RKO (cell line): ENCODE results near the gene COL13A1.

Experiments used
- DNase-seq: peaks from one replicate; pipeline ENCODE4 v3.0.0-alpha.2; 2016; ENCODE audit warnings: low spot score

The COL13A1 gene

DNA sequence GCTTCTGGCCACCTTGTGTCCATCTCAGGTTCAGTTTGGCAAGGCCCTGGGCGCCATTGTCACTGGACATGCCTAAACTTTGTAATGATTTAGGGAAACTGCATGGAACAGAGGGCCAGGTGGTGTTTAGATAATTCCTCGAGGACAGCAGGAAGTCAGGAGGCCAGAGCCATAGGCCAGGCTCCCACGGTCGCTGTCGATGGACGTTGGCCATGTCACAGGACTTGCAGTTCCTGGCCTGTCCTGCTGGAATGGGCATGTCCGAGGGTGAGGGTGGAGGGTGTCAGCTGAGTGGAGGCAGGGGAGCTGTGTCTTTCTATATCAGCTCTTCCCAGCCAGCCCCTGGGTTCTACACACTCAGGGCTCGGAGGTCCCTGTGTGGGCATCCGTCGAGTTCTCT lies 143.1 kb downstream of the COL13A1 start:
- no peak for DNase-seq

DNA sequence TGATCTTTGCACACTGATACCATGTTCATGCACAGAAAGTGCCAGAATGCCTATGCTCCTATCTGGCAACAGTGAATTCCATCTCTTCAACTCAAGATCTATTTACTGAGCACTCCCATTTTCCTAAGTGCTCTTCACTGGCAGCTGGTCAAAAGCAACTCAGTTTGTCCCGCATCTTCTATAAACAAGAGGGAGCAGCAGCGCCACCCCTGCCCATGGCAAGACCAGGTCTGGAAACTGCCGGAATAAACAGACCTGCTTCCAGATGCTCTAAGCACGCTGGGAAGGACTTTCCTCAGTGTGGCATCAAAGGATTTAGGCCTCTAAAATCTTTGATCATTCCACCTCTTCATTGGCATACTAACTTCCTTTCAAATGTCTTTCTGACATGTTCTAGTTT lies 146.6 kb downstream of the COL13A1 start:
- no peak for DNase-seq

DNA sequence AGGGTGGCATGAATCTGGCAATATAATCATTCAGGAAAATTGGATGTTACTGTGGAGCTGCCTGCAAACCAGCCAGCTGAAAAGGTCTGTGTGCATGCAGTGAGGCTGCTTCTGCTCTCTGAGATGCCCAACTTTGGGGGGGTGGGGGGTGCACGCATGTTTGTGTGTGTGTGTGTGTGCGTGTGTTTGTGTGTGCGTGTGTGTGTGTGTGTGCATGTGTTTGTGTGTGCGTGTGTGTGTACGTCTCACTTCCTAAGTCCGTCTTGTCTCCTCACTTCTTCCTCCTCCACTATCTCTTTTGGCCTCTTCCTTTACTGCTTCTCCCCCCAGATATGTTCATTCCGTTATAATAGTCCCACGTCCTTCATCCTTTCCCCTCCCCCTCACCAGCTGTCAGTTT lies 148.1 kb downstream of the COL13A1 start:
- DNase-seq: no peak

DNA sequence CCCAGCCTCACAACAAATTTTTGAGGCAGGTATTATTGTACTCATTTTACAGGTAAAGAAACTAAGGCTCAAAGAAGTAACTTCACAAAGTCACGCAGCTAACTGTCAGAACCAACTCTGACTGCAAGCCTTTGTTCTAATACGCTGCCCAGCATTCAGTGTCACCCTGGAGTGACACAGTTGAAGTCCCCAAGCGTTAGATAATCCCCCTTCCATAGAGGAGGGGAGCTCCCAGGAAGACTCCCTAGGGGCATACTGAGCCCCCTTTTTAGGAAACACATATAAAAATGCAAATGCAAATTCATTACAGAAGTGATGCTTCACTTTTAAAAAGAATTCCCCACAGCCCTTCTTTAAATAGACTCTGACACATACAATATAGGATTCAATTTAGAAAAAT lies 150.0 kb downstream of the COL13A1 start:
- no peak for DNase-seq

DNA sequence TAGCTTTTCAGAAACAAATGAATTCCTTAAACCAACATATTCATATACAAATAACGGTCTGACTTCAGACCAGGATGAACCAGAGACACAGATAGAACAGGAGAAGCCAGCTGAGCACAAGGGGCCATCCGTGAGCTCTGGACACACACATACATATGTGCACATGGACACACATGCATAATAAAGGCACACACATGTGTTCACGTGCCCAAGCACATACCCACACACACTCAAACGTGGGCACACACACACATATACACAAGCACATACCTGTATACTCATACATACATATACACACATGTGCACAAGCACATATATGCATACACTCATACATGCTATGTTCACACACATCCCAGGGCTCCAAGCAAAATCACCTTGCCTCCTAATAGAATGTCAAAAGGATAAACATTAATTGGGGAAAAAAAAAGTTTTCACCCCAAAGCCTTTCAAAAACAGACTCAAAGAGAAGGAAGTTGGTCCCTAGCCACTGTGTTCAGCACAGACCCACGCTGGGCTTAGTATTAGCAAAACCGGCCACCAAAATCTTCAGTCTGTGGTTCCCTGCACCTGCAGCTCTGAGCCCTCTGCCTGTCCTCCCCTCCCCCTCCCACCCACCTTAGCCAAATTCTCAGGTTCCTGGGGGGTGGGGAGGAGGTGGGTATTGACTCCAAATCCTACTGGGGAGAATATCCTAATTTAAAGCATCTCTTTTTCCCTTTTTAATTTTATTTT lies 150.5 kb downstream of the COL13A1 start:
- no peak for DNase-seq

DNA sequence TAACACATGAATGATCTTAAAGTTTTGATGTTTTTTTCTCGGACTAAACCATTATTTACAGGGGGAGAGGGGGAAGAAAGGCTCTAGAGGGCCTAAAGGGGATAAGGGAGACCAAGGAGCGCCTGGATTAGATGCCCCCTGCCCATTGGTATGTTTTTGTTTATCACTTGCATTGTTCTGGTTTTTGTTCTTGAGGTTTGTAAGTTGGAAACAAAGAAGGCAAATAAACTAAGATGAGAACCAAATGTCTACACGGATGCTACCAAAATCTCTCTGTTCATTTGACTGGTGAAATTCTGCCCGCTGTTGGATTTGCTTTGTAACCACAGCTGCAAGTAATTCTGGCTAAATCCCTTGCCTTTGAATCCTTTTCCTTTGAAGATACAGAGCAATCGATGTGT lies 151.1 kb downstream of the COL13A1 start:
- DNase-seq: no peak

DNA sequence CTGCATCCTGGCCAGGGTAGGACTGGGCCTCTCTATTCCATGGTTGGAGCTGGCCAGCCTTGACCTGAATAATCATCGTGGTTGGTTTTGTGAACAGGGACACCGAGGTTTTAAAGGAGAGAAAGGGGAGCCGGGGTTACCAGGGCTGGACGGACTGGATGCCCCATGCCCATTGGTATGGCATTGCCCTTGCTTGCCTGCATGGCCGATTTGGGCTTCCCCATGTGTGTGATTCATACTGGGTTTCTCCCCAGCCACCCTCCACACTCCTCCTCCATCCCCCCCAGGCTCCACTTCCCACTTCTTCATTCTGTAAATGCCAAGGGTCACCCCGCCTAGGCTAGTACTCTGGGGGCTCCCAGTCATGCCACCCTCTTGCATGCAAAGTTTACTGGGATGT lies 152.1 kb downstream of the COL13A1 start:
- no peak for DNase-seq

DNA sequence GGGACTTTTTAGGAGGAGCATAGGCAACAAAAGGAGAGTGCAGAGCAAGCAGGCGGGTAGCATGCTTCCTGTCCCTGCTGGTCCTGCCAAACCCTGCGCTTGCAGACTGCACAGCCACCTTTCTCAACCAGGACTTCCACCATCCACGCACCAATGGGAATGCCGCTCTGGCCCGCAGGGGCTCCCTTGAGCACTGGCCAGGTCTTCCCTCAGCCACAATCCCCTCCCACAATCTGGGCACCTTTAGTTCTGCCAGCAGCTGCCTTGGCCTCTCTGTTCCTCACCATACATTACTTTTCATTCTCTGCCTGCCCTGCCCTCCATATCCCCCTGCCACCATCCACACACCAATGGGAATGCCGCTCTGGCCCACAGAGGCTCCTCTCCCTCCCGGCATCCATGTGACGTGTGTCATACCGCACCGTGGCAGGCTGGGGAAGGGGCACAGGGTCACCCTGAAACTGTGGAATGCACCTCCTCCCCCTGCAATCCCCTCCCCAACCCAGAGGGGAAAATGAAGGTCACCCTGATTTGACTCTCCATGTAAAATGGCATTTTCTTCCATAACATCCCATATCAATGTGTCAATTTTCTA lies 153.6 kb downstream of the COL13A1 start:
- no peak for DNase-seq

DNA sequence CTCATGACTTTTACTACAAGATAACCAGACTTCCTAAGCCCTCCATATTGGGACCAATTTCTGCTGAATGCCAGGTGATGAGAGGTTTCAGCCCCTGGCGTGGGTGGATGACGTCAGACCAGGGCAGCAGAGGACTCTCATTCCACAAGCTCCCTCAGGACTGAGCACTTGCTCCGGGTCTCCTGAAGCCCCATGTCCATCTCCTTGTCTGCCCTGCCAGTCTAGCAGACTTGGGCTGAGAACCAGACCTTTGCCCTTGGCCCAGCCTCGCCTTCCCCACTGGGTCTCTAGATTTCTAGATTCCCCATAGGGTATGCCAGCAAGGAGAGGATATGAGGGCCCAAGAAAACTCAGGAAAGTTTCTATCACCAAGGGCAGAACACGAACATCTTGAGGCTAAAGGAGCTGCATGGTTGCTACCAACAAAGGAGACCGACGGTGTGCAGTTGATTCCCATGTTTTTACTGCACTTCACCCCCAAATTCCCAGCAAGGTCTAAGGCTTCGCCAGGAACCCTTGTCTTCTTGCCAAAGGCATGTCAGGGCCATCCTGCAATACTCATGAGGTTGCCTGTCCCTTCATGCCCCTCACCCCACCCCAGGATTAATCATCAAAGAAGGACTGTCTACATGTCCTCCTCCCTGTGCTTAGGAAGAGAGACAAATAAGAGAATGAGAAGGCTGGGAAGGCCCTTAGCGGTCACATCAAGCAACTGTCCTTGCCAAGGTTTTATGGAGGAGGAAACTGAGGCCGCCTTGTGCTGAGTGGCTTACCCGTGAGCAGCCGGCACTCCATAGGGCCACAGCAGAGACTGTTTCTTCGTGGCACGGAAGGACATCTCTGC lies 154.4 kb downstream of the COL13A1 start:
- DNase-seq: no peak

DNA sequence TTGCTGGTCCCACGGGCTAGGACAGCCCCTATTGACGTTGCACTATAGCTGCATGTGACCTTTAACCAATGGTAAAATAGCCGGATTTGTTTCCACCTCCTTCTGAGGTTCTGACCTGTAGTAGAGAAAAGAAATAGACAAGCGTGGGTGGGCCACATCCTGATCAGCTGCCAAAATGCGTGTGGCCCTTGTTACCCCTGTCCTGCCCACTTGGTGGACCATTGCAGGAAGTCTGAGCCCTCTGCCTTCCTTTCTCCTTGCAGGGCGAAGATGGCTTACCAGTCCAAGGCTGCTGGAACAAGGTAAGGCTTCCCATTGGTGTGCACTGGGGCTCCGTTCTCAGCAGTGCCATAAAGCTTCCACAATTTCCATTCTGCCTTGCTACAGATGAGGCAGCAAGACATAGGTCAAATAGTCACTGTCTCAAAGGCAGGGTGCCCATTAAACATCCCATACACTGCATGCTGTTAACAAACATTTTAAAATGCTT lies 155.1 kb downstream of the COL13A1 start:
- DNase-seq: no peak

DNA sequence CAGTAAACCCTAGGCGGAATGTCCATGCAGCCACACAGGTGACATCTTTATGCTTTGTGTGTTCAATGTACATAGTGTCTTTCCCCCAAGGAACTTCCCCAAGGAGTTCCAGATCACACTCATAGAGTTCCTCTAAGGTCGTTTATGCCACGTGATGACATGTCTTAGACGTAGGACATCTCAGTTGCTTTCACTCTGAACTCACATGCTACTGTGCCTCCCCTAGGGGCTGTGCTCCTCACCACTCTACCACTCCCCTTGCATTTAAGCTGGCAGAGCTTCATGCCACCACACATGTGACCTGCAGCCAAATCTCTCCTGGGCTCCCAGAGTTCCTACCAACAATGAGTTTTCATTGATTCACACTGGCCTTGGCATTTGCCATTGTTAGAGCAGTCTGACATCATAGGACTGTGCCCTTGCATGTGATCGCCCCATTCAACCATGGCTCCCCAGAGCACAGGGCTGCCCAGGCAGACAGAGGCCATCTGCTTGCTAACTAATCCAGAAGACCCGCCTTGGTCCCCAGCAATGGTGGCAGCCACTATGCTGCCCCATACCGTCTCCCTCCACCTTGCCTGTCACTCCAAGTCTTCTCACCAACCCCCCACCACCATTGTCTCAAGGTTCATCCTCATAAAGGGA lies 155.7 kb downstream of the COL13A1 start:
- DNase-seq: no peak

DNA sequence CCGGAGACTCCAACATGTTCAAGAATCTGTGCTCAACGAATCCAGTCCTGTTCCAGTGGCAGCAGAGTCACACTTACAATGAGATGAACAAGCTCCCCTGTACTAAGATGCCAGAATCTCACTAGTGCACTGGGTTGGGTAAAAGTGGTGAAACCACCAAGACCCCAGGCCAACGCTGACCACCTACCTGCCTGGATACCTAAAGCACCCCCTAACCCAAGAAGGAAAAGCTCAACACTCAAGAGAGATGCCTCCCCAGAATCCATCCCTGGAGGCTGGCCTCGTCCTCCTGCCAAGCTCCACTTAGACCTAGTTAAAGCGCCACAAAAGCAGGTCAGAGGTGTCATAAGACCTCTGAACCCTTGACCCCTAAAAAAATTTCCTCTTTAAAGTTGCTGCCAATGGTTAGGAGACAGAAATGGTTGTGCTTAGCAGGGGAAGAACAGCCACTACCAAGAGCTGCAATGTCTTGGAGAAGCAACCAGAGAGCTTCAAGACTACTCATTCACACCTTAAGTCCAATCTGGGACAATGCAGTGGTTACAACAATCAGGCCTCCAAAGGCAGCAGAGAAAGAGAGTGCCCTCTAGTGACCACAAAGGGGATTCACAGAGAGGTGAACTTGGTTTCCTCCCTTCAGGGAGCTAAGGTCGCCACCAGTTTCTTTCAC lies 156.3 kb downstream of the COL13A1 start:
- peak; percentile 70 for DNase-seq

DNA sequence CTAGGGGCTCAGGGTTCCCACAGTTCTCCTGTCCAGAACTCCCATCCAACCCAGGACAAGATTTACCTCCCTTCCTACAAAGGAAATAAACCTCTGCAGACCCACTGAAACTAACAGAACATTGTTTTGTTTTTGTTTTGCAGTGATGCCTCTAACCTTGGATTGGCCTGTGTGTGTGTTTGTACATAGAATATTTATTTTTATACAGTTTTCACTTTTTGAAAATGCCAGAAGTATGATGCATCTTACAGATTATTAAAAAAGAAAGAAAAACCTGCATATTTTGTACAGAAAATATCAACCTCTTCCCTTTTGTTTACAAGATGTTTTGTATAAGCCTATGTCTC lies 156.8 kb downstream of the COL13A1 start:
- no peak for DNase-seq

DNA sequence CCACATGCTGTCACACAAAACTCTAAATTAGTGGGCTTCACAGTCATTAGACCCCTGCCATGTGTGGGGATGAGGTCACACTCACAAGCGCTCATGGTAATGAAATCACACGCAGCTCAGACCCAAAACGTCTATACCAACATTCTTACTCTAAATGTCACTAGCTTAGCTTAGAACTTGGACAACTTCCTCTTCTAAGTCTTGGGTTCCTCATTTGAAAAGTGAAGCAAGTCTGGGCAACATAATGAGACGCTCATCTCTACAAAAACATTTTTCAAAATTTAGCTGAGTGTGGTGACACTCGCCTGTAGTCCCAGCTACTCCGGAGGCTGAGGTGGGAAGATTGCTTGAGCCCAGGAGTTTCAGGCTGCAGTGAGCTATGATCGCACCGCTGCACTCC lies 158.2 kb downstream of the COL13A1 start:
- no peak for DNase-seq

DNA sequence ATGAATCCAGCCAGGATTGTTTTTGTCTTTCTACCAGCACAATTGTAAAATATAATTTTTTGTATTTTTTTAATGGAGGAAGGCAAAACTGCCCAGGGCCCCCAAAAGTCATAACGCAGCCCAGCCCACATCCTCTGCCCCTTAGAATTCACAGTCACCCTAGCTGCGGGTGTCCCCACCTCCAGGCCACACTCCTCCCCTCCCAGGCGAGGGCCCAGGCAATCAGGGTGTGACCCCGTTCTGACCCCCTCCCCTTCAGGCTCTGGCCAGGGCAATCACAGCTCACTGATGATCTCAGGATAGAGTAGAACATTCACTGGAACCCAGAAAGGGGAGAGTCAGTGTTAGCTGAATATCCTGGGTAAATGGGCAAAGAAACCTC lies 158.9 kb downstream of the COL13A1 start:
- no peak for DNase-seq

DNA sequence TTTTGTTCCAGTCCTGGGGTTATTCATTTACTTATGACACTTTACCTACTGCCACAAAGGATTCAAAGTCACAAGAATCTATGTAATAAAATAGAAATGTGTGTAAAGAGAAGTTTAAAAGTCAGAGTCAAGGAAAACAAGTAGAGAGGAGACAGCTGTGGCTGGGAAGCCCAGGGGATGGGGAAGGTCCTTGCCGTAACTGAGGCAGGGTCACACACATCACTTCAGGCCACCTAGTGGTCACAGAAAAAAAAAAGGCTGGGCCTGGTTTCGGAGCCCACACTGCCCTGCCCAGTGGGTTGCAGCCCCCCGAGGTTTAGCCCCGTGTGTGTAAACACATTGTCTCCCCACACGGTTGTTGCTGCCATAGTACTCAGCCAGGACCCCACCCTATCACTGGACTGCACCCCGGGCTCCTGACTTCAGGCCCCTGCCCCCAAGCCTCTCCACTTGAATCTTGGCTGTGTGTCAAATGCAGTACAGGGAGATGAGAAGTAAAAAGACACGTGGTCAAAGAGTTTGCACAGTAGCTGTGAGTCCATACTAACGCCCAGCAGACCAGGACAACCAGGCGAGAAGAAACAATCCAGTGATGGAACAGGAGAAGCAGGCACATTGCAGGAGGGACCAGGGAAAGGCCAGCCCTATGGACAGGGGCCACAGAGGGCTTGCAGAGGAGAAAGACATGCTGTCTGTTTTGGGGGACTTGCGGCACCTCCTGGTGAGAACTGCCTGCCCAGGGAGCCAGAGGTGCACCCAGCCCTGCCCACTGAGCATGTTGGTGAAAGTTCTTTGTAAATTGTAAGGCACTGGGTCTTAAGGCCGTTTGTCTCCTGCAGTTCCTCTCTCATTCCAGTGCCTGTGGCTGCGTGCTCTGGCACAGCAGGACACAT lies 159.5 kb downstream of the COL13A1 start:
- DNase-seq: no peak

DNA sequence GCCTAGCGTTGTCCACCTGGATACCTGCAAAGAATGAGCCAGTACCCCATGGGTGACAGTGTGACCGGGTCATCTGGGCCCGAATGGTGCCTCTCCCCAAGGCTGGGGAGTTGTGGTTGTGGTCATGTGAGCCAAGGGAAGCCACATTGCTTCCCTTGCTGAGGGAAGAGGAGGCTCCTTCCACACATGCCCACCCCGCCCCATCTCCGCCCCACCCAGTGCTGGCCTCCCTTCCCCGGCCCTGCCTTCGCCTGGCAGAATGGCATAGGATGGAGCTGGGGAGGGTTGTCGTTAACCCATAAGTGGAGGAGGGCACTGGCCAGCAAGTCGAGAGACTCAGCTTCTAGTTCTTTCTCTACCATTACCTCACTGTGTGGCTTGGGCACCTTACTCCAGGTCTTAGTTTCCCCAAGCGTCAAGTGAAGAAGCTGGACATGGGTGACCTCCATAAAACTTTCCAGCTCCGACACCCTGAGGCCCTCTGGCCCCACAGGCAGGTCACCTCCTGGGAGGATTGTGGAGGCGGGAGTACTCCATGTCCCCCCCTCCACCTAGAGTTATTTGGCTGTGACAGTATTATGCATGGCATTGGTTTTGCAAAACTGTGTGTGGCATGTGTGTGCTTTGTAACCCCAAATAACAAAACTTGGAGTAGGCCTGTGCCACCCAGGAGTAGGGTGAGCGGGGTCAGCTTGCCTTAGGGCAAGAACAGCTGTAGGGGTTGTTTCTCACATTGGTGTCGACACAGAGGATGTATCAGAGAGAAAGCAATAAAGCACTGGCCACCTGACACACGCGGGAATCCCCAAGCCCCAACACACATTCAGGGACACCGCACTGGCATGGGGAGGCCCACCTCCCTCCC lies 160.4 kb downstream of the COL13A1 start:
- no peak for DNase-seq

DNA sequence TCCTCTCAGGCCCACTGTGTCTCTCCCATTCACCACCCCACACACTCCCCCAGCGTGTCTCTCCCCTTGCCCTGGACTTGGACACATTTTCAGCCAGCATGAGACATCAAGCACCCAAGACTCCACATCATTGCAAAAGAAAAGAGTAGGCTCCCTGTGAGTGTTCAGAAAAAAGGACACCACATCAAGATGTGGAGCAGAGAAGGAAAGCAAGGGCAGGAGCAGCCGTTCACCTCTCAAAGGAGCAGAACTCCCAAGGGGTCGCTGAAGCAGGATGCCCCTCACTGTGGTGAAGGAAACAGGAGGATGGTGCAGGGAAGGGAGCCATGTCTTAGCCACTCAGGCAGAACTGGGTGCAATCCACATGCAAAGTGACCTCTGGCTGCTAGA lies 161.0 kb downstream of the COL13A1 start:
- no peak for DNase-seq

DNA sequence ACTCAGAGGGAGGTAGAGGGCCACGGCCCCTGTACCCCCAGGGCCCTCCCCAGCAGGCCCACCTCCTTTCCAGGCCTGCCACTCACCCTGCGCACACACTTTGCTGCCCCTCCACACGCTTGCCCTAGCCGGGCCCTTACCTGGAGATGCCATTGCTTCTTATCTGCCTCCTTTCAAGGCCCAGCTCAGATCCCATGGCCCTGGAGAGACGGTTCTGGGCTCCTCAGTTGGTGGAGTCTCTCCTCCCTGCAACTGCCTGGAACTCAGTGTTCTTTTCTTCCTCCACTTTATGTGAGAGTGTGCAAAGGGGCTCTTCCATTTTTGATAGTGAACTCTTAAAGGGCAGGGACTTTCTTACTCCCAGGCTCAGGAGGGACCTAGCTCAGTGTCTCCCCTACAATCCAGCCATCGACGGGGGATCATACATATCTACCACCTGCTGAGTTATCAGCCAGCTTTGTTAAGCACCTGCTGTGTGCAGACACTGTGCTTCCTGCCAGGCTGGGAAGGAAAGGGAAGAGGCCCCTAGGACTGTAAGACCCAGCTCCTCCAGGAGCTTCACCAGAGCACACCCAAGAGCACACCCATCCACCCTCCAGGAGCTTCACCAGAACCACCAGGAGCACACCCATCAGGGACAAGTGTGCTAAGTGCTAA lies 161.6 kb downstream of the COL13A1 start:
- no peak for DNase-seq
